ENCODE results near the gene PHAF1.

- TF ChIP-seq EGR1 (IDR thresholded peaks at IDR 0.05) (no peak), RAD21 (IDR thresholded peaks at IDR 0.05; ENCODE audit: low read depth) (no peak)
These were observed at the start of gene PHAF1 for GRCh38 chr16:67109407-67110135.

Measured in Ishikawa (cell line).